IPS-11a (cell line): ENCODE measurements around the gene GRID2.
"Not testable (repeated sequence)": the region's sequence is repeated elsewhere in the genome, so short reads cannot be mapped to it uniquely, and the experiment has no call there.

ENCODE experiments used
- H3K4me3 ChIP-seq: one replicate; pipeline ENCODE4 v1.5.1; 2013; ENCODE audit warnings: low read depth, low read length, control low read depth

The GRID2 gene

DNA sequence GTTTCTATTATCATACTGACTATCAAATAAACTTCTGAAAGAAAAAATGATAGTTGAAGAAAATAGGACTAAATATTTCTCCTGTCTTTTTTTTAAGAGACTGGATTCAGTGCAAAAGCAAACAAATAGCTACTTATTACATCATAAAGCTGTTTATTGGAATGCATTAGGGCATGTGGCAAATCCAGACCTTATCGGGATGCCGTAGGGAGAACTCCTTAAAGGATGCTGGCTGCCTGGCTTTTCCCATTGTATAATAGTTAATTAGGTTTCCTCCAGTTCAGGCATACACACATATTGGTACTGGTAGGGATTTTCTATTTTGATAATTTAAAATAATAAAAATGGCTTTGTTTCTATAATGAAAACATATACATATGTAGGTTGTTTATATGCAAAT lies 985.5 kb downstream of the GRID2 start:
- no peak overlapping the region for H3K4me3 ChIP-seq

DNA sequence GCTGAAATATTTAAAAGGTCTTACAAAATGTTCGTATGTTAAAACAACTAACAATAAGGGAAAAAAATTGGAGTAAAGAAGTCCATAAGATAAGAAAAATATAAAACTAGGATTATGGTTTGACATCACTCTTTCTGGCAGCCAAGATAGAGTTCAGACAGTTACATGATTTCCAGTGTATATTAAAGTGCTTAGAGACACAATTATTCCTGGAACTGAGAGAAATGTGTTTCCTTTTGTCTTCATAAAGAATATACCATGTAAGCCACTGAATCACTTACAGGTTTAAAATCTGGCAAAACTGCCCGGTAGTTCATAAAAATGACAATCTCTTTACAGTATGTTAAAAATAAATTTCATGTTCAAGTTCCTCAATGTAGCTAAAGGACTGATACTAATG lies 986.1 kb downstream of the GRID2 start:
- no peak overlapping the region for H3K4me3 ChIP-seq

DNA sequence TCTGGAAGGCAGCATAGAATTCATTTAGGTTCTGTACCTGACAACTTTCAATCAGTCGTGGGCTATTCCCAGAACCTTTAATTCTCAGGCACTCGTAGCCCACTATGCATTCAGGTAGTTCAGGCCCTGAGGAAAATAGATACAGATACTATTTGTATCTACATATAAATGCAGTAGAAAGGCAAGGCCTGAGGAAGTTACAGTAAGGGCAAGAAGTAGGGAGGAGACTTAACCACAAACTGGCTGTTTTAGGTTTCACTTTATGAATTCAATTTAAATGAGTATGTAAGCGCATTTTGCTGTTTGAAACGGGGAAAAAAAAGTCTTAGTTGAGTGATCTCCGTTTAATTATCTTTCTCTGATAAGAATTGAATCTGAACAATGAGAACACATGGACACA lies 995.4 kb downstream of the GRID2 start:
- H3K4me3 ChIP-seq, result no peak overlapping the region

DNA sequence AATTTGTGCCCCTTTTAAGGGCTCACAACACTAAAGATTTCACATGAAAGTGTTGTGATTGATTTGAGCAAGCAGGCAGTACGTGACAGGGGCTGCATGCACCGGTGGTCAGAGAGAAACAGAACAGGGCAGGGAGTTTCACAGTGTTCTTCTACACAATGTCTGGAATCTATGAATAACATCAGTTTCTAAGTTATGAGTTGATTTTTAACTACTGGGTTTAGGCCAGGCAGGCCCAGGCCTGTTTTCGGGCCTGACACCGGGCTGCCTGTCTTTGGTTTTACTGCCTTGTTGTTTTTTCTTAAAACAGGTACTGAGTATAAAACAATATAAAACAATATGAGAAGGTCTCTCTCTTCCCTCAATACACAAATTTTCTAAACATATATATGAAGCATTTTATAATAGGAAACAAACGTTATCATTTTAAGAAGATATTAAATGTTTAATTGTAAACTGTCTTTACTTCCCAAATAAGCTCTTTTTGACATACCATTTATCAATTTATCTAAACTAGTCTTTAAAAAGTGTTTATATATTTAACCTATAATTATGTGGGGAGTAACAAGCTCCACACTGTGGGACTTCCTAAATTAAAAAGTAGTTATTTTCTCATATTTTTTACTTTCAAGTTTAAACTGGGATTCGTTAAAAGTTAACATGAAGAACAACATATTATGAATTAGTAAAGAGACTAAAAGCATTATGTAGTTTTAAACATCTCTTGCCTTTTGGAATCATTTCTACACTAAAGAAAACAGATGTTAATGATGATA lies 997.2 kb downstream of the GRID2 start:
- H3K4me3 ChIP-seq, result not testable (repeated sequence)

DNA sequence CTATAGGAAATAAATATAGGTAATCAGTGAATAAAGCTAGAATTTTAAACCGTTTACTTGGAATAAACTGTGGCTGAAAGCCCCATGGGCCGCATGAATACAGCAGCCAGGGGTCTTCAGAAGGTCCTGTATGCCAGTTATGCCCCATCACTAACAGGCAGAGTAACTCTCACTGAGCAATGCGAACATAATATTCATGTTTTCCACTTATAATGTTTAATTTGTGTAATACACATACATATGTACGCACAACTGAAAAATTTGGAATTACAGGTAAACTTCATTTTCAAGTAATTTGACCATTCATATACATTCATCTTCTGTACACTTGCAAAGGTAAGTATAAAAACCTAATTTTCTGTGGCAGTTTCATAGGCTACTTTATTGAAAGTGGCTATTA lies 998.5 kb downstream of the GRID2 start:
- H3K4me3 ChIP-seq, result no peak overlapping the region

DNA sequence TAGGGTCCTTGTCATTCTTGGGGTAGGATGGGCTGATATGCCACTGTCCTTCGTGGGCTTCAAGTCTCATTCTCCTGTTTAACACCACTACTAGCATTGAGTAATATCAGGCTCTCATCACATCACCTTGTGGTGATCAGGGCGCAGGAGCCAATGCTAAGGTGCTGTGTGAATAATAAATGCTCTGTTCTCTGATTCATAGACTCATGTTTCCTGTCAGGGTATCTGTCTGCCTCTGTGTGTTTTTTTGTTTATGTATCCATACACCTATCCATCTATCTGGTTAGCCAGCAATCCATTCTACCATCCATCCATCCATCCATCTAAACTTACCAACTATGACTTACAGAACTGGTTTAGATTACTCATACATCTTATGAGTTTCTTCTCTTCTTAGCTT lies 999.7 kb downstream of the GRID2 start:
- no peak overlapping the region for H3K4me3 ChIP-seq

DNA sequence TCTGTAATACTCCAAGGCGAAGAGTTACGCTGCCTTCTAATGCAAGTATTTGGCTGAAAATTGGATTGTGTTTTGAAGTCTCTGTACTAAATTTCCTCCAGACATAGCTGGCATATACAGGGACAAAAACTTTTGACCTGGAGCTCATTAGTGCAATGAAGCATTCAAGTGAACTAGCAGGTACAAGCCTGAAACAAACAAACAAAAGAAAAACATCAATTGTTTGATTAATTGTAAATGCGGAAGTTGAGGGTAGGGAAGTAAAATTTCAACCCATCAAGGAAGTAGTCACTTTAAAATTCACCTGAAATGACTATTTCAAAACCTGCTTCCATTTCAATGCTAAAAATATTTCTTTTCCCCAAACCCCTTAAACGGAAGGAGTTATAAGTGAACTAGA lies 1008.5 kb downstream of the GRID2 start:
- no peak overlapping the region for H3K4me3 ChIP-seq

DNA sequence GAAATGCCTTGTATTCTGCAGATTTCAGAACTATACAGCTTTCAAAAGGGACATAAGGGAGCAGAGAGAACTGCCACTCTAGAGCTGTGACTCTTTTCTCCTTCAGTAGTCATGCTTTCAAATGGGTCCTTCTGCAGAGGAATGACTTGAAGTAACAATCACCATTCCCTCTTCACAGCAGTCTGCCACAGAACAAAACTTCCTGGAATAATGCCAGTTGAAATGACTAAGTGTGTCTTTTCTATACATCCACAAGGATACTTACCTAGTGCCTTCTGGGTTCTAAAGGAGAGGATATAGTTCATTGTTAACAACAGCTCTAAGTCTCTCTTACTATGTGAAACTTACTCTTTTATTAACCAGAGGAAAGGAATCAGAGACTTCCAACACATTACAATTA lies 1009.4 kb downstream of the GRID2 start:
- no peak overlapping the region for H3K4me3 ChIP-seq

DNA sequence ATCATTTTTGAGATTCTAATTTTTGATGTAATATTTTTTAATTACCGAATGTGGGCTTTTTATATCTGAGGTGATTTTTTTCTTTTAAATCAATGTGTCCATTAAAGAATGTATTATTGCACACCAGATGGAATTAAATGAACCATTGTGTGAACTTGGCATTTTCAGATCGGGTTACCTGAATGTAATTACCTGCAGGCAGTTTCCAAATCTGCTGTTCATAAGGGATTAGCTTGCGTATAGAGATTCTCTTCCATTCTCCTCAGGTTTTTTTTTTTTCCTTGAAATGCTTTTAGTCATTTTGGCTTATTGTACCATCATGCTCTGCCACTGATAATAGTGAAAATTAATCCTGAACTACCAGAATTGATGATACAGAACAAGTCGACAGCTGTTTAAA lies 1013.3 kb downstream of the GRID2 start:
- H3K4me3 ChIP-seq, result no peak overlapping the region

DNA sequence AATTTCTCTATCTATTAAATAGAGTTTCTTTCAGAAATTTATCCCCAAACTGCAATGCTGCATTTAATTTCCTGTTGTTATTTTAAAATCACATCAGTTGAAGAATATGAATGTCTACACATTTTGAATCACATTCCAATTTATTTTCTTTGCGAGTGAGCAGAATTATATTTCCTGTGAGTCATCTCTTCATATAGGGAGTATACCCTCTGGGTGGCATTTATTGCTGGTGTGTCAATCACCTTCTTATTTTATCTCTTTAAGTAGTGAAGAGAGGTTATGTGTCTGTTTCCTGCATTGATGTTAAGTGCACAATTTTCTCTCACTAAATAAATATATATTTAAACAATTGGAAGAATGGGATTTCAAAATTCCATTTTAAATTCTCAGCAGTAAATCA lies 1013.8 kb downstream of the GRID2 start:
- no peak overlapping the region for H3K4me3 ChIP-seq

DNA sequence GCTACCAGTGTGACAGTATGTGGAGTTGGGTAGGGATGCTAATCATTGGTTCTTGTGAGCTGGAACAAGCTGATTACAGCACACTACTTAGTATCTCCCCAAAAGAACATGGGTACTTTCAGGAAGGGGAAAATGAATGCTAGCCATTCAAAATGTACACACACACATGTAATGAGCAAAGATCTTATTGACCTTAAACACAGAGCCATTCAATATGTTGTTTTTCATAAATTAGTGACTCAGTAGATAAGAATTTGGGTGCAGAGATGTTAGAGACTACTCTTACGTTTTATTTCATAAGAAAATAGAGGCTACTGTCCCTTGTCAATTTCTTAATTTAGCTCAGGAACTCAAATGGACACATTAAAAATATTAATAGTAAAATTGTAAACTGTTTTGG lies 1015.3 kb downstream of the GRID2 start:
- no peak overlapping the region for H3K4me3 ChIP-seq

DNA sequence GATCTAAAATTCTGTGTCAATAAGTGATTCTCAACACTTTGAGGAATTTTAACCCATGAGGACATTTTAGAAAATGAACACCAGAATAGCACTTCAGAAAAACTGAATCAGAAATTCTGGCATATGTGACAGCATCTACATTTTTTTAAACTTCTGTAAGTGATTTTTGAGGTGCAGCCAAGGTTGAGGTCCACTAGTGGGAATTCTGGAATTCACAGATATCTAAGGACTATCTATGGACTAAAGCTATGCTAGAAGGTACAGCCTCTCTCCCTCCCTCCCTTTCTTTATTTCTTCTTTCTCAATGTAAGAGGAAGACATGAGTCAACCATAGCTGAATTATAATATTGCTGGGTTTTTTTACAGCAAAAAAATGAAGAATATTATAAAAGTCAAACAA lies 1016.6 kb downstream of the GRID2 start:
- H3K4me3 ChIP-seq, result no peak overlapping the region

DNA sequence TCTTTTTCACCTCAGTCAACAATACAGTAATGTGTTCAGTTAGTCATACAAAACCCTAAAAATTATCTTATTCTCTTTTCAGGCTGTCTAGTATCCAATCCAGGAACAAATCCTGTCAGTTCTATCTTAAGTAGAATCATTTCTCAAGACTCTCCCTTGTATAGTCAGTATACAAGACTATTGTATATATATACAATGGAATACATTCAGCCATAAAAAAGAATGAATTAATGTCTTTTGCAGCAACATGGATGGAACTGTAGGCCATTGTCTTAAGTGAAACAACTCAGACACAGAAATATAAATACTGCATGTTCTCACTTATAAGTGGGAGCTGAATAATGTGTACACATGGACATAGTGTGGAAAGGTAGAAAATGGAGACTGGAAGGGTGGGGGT lies 1023.6 kb downstream of the GRID2 start:
- no peak overlapping the region for H3K4me3 ChIP-seq

DNA sequence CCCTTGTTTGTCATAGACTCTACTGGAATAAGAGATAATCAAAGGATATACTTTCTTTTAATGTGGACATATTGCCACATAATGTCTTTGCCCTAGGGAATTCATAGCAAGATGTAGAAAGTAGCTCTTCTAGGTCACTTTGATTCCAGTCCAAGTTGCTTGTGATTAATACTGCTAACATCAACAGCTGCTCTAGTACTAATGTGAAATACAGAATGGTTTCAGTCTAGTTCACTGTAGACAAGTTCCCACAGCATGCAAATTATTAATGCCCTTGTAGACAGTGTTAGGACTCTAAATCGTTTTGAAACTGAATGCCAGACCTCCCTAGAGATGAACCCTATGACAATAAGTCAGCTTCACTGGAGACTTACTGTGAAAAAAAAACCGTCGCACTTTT lies 1030.2 kb downstream of the GRID2 start:
- H3K4me3 ChIP-seq, result no peak overlapping the region

DNA sequence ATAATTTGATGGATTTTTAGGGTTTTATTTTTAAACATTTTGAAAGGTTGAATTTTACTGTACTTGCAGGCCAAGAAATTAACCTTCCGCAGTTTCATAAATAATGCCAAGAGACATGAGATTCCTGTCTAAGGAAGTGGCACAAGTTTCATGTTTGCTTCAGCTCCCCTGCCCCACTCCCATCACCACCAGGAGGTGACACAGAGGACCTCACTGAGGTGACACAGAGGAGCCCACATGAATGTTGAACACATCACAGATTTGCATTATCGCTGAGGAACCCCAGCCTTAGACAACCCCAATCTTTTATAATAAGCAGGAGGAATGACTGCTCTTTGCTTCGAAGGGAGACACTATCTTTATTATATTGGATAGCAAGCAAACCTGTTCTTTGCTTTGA lies 1033.4 kb downstream of the GRID2 start:
- H3K4me3 ChIP-seq, result no peak overlapping the region

DNA sequence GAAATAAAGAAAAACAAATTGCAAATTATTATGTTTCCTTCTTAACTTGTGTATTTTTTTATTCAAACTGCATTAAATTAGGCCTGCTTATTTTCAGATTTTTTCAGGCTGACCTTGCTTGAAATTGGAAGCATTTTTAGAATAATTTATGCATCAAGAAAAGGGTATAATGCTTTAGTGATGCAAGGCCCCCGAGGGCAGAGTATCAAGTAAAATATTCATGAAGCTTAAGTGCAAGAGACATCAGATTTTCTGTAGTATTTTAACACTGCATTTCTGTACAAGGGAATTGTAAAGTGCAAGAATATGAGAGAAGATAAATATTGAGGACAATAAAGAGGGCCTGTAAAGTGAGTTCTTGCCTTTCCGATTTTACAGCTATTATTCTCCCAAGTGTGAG lies 1039.0 kb downstream of the GRID2 start:
- H3K4me3 ChIP-seq, result no peak overlapping the region

DNA sequence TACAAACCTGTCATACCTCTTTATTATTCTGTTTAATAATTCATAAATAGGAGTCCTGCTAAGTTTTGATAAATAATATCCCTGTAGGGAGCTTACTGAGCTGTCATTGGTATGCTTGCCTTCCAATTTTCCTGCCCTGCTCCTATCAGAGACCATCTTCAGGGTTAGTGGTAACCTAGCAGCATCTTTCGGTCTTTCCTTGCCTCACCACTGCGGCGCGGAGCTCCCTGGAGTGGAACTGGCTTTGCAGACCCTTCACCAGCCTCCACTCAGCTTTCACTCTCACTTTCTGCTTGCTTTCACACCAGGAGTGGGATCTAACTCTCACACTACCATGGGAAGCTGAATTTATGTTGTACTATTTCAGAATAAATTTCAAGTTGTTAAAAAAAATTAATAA lies 1043.1 kb downstream of the GRID2 start:
- no peak overlapping the region for H3K4me3 ChIP-seq

DNA sequence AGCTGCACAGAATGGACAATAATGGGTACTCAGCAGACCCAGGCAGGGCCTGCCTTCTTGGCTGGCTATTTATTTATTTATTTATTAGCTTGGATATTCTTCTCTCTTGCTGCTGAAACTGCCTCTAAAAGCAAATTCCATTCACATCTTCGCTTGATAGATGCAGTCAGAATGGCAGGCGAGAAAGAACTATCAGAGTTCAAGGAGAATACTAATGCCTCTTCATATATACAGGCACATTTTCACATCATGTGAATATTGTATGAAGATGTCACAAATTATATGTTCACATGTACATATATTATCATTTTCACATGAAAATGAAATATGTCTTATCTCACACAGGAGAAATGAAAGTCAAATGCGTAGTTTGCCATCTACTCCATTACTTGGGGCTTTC lies 1045.1 kb downstream of the GRID2 start:
- H3K4me3 ChIP-seq, result no peak overlapping the region

DNA sequence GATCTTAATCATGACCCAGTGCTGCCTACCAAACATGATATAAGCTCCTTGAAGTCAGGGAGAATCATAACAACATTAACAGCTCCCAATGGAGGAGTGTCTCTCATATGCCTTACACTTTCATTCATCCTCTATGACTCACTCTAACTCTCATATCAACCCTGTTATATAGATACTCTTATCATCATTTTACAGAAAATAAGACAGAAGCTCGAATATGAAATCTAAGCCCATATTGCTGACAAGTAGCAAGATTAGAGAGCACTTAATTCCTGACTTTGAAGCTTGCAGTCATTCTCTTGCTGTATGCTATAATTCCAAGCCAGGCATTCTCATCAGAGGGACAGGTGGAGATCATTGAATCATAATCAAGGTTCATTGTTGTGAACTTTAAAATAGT lies 1048.1 kb downstream of the GRID2 start:
- H3K4me3 ChIP-seq, result no peak overlapping the region

DNA sequence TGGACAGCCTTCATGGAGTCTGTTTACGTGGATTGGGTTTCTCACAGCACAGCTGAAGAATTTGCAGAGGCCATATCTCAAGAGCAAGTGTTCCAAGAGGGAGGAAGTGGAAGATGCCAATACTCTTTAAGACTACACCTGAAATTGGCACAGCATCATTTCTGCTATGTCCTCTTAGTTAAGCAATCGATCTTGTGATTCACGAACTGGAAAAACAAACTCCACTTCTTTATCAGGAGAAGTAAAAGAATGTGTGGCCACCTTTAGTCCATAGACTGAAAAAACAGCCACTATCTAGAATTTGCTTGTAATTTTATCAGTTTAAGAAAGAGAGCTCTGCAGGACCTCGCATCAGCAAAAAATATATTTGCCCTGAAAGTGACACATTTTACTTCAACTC lies 1051.6 kb downstream of the GRID2 start:
- H3K4me3 ChIP-seq, result no peak overlapping the region

DNA sequence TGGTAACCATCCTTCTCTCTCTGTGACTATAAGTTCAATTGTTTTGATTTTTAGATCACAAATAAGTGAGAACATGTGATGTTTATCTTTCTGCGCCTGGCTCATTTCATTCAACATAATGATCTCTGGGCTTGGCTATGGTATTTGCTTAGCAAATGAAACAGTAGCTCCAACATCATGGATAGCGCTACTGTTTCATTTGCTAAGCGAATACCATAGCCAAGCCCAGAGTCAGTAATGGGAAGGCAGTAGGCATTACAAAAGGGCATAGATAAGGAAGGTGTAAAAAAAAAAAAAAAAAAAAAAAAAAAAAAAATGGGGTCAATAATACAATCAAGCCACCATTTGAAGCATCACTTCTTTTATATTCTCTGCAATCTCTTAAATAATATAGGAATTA lies 1055.8 kb downstream of the GRID2 start:
- no peak overlapping the region for H3K4me3 ChIP-seq

DNA sequence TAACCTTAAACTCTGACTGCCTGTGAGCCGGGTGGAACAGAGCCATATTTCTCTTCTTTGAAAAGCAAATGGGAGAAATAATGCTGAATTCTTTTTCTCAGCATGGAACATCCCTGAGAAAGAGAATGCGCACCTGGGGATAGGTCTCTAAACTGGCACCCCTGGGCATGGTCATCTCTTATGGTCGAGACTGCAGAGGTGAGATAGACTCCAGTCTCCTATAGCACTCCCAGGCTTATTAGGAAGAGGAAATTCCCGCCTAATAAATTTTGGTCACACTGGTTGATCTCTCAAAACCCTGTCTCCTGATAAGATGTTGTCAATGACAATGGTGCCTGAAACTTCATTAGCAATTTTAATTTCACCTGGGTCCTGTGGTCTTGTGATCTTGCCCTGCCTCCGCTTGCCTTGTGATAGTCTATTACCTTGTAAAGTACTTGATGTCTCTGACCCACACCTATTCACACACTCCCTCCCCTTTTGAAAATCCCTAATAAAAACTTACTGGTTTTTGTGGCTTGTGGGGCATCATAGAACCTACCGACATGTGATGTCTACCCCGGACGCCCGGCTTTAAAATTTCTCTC lies 1062.5 kb downstream of the GRID2 start:
- not testable (repeated sequence) for H3K4me3 ChIP-seq

DNA sequence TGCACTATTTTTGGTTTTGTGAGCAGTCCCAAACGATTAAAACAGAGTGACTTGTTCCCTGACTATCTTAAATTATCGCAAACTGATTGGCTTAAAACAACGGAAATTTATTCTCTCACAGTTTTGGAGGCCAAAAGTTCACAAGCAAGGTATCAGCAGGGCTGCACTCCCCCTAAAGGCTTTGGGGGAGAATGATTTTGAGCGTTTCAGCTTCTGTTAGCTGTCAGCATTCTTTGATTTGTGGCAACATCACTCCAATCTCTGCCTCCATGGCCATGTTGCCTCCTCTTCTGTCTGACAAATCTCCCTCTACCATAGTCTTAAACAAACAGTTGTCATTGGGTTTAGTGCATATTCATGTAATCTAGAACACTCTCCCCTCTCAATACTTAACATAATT lies 1065.2 kb downstream of the GRID2 start:
- H3K4me3 ChIP-seq, result no peak overlapping the region
